Measurements from ENCODE around the gene ATP11C. TPM values are rescaled to one million over a fixed set of nuclear protein-coding genes. Genes with fewer than 3 reads are reported as not detected.

ATP11C gene
- total RNA-seq, 4 donors from 2014 or later = 5.9 to 24.4 (median 14.9) TPM

DNA sequence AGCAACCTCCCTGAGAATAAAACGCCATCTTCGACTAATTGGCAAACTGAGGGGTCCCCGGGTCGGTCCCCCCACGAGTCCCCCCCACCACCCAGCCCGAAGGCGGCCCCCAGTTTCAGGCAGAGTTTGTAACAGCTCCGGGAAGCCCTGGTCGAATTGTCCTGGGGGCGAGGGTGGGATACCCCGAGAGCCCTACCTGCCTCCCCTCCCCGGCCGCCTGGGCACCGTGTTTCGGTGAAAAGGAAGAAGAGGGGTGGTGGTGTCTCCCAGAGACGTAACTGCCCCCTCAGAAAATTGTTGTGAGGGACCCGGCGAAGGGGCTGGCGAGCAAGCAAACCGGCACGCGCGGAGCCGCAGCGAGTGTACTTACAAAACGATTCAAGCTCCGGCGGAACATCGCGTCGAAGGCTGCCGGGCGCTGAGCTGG, 1.2 kb downstream of the ATP11C start:
- intact Hi-C loops (cut with DNase I) = no loop called here
- TF ChIP-seq, protein P1, sequence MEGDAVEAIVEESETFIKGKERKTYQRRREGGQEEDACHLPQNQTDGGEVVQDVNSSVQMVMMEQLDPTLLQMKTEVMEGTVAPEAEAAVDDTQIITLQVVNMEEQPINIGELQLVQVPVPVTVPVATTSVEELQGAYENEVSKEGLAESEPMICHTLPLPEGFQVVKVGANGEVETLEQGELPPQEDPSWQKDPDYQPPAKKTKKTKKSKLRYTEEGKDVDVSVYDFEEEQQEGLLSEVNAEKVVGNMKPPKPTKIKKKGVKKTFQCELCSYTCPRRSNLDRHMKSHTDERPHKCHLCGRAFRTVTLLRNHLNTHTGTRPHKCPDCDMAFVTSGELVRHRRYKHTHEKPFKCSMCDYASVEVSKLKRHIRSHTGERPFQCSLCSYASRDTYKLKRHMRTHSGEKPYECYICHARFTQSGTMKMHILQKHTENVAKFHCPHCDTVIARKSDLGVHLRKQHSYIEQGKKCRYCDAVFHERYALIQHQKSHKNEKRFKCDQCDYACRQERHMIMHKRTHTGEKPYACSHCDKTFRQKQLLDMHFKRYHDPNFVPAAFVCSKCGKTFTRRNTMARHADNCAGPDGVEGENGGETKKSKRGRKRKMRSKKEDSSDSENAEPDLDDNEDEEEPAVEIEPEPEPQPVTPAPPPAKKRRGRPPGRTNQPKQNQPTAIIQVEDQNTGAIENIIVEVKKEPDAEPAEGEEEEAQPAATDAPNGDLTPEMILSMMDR (IDR thresholded peaks at IDR 0.05) = no peak
- no peak for TF ChIP-seq POLR2A (IDR thresholded peaks at IDR 0.05)
- no peak for DNase-seq
- no peaks in the 10 kb centered on the region for H3K36me3 ChIP-seq
- no peaks in the 10 kb centered on the region for H3K27me3 ChIP-seq
- H3K4me1 ChIP-seq = peaks cover 0 to 19% (median 0%) of the 10 kb centered on the region in 3 donors
- WGBS, 2 donors = no CpG with 5 or more reads among the region's 33 CpGs
- peak overlapping the region; percentile 93 to 98 (median 98) for H3K27ac ChIP-seq
- H3K4me3 ChIP-seq = peak overlapping the region; percentile 64 to 87 (median 83)
- no peaks in the 10 kb centered on the region for H3K9me3 ChIP-seq

DNA sequence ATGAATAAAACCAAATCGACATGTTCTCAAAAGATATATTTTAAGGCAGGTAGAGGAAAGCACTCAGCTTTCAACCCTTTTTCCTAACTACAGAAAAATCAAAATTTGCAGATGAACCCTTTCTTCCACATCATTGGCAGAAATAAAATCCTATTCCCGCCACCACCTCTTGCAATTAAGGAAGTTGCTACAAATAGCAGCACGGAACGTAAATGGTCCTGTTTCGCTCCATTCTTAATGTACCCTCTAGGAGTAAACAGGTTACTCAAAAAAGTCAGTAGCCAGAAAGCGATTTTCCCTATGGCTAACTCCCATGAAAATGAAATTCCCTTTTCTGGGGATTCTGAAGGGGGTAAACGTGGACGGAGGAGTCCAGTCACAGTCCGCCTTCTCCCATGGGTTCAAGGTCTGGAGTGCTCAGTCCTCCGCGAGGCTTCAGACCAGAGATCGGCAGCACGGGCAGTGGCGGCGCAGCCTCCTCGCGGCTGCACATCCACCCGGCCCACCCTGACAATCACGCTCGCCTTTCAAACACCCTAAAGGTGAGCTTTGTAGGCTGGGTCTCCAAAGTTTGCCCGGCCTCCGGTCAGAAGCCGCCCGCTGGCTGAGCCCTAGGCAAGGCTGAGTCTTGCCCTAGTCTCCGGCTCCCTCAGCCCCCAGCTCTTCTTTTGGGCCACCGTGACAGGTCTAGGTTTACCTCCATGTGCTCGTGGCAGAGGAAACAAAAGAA, 1.8 kb downstream of the ATP11C start:
- Histone ChIP-seq H3K27me3 (no peaks in the 10 kb centered on the region), H3K36me3 (no peaks in the 10 kb centered on the region), H3K4me3 (peak overlapping the region; percentile 64 to 87 (median 83)), H3K9me3 (no peaks in the 10 kb centered on the region), H3K27ac (peak overlapping the region; percentile 93 to 98 (median 98)), H3K4me1 (peaks cover 0 to 22% (median 0%) of the 10 kb centered on the region in 3 donors)
- TF ChIP-seq, protein P1 (IDR thresholded peaks at IDR 0.05) = no peak
- no peak for TF ChIP-seq POLR2A (IDR thresholded peaks at IDR 0.05)
- DNase-seq = no peak
- intact Hi-C loops (cut with DNase I) = no loop called here
- 7 to 34% methylated on average over 6 to 11 of the region's 27 CpGs for WGBS, 2 donors

GRCh38 chrX:139930401-139930800, 2.5 kb downstream of the ATP11C start:
- intact Hi-C loops (cut with DNase I) = no loop called here
- H3K4me3 ChIP-seq = peak overlapping the region in 1 of 4 donors; percentile 87
- peaks cover 0 to 28% (median 0%) of the 10 kb centered on the region in 3 donors for H3K4me1 ChIP-seq
- H3K27ac ChIP-seq = no peak overlapping the region
- DNase-seq = no peak
- H3K36me3 ChIP-seq = no peaks in the 10 kb centered on the region
- H3K9me3 ChIP-seq = no peaks in the 10 kb centered on the region
- H3K27me3 ChIP-seq = no peaks in the 10 kb centered on the region
- no peak for TF ChIP-seq POLR2A (IDR thresholded peaks at IDR 0.05)
- TF ChIP-seq, protein P1 (IDR thresholded peaks at IDR 0.05) = no peak
- 54 to 71% methylated on average over 4 of the region's 4 CpGs for WGBS, 2 donors

- Histone ChIP-seq H3K36me3 (no peaks in the 10 kb centered on the region), H3K9me3 (no peaks in the 10 kb centered on the region), H3K4me3 (no peak overlapping the region), H3K27ac (no peak overlapping the region), H3K4me1 (peaks cover 0 to 28% (median 0%) of the 10 kb centered on the region in 3 donors), H3K27me3 (no peaks in the 10 kb centered on the region)
- TF ChIP-seq, protein P1 (IDR thresholded peaks at IDR 0.05) = no peak
- TF ChIP-seq POLR2A (IDR thresholded peaks at IDR 0.05) = no peak
- 63 to 73% methylated on average over 5 of the region's 5 CpGs for WGBS, 2 donors
- intact Hi-C loops (cut with DNase I) = no loop called here
- DNase-seq = no peak
Observed at GRCh38 chrX:139929876-139930275, 3.0 kb downstream of the ATP11C start.

- 54 to 62% methylated on average over 5 to 6 of the region's 6 CpGs for WGBS, 2 donors
Observed at GRCh38 chrX:139924696-139925095, 8.2 kb downstream of the ATP11C start.

More at GRCh38 chrX:139924696-139925095, 8.2 kb downstream of the ATP11C start:
- Histone ChIP-seq H3K4me3 (no peak overlapping the region), H3K9me3 (no peaks in the 10 kb centered on the region), H3K27ac (peak overlapping the region in 1 of 4 donors; percentile 25), H3K36me3 (no peaks in the 10 kb centered on the region), H3K4me1 (peaks cover 0 to 25% (median 0%) of the 10 kb centered on the region in 3 donors), H3K27me3 (no peaks in the 10 kb centered on the region)
- DNase-seq = no peak
- intact Hi-C loops (cut with DNase I) = no loop called here
- TF ChIP-seq POLR2A (IDR thresholded peaks at IDR 0.05) = no peak
- TF ChIP-seq, protein P1 (IDR thresholded peaks at IDR 0.05) = no peak
